Upper lobe of left lung (tissue), 4 donors: ENCODE data around the gene PLCB2.

Experiments
- POLR2A ChIP-seq, 4 donors: fragments of 450-650 bp; IDR thresholded peaks; one replicate each; pipeline ENCODE4 v1.5.1; 2016 to 2017; ENCODE audit warnings: antibody characterized with exemption in 4 of 4, mild to moderate bottlenecking in 2 of 4
- POLR2AphosphoS5 ChIP-seq, 2 donors: sonication (generic); formaldehyde crosslinking; IDR thresholded peaks; one replicate each; pipeline ENCODE4 v1.5.1; 2017; ENCODE audit warnings: antibody characterized with exemption in 2 of 2
- TF ChIP-seq, protein P1 (sequence below), 6 experiments: fragments of 450-650 bp in 4 of 6; fragments of 200-600 bp in 2 of 6; sonication (generic) in 2 of 6; IDR thresholded peaks; one replicate each; pipeline ENCODE4 v1.5.1; 2016 to 2019; ENCODE audit warnings: antibody characterized with exemption in 6 of 6

DNA sequence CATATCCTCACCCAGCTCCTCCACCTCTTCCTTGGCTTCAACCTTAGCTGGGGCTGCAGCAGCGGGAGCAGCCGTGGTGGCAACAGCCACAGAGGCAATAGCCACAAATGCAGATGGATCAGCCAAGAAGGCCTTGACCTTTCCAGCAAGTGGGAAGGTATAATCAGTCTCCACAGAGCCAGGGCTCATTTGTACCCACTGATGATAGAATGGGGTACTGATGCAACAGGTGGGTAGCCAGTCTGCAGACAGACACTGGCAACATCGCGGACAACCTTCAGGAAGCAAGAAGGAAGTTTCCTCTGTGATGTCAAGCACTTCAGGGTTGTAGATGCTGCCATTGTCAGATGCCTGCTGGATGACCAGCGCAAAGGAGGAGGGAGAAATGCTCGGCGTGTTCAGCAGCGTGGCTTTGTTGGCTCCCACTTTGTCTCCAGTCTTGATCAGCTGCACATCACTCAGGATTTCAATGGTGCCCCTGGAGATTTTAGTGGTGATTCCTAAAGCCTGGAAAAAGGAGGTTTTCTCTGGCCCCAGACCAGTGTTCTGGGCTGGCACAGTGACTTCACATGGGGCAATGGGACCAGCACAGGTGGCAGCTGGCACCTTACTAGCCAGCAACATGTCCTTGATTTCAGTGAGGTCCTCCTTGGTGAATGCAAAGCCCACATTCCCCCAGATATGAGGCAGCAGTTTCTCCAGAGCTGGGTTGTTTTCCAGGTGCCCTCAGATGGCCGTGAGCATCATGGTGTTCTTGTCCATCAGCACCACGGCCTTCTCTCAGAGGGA, 4.8 kb upstream of the PLCB2 start:
- TF ChIP-seq, protein P1, sequence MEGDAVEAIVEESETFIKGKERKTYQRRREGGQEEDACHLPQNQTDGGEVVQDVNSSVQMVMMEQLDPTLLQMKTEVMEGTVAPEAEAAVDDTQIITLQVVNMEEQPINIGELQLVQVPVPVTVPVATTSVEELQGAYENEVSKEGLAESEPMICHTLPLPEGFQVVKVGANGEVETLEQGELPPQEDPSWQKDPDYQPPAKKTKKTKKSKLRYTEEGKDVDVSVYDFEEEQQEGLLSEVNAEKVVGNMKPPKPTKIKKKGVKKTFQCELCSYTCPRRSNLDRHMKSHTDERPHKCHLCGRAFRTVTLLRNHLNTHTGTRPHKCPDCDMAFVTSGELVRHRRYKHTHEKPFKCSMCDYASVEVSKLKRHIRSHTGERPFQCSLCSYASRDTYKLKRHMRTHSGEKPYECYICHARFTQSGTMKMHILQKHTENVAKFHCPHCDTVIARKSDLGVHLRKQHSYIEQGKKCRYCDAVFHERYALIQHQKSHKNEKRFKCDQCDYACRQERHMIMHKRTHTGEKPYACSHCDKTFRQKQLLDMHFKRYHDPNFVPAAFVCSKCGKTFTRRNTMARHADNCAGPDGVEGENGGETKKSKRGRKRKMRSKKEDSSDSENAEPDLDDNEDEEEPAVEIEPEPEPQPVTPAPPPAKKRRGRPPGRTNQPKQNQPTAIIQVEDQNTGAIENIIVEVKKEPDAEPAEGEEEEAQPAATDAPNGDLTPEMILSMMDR (IDR thresholded peaks at IDR 0.05): no peak
- no peak for TF ChIP-seq POLR2AphosphoS5 (IDR thresholded peaks at IDR 0.05)
- no peak for TF ChIP-seq POLR2A (IDR thresholded peaks at IDR 0.05)
